Measurements from ENCODE around the gene RALGPS2. TPM values are rescaled to one million over a fixed set of nuclear protein-coding genes. Genes with fewer than 3 reads are reported as not detected.

The RALGPS2 gene
- total and polyA plus RNA-seq, 5 donors from 2014 or later = 1.6 to 4.7 (median 3.5) TPM

DNA sequence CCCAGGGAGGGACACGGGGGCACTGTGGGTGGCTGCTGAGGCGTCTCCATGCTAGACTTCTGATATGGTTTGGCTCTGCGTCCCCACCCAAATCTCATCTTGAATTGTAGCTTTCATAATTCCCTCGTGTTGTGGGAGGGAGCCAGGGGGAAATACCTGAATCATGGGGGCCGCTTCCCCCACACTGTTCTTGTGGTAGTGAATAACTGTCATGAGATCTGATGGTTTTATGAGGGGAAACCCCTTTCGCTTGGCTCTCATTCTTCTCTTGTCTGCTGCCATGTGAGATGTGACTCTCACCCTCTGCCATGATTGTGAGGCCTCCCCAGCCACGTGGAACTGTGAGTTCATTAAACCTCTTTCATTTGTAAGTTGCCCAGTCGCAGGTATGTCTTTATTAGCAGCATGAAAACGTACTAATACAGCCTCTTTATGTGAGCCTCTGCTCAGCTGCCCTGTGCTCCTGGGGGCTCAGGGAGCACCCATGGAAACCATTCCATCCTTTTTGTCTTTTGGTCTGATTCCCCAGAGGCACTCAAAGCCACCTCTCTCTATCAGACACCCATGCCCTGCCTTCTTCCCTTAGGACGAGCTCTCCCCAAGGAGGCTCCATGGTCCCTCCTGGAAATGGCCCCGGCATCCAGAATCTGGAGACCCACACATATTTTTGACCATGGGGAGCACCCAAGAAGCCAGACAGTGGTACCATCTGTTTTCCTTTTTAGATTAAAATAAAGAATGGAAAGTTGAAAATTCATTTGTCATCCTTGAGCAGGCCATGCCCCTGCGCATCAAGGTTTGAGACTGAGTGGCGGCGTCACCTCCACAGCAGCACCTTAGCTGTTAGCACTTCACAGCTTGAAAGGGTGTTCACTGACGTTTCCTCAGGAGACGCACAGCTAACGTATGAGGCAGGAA is 234.8 kb downstream of the RALGPS2 start:
- Mint-ChIP-seq H3K36me3 (no peaks in the 10 kb centered on the region), H3K27me3 (no peaks in the 10 kb centered on the region), H3K4me3 (no peak overlapping the region), H3K27ac (no peak overlapping the region), H3K4me1 (peaks cover 0 to 3% (median 0%) of the 10 kb centered on the region in 4 donors), H3K9me3 (peaks cover 0 to 8% (median 0%) of the 10 kb centered on the region in 7 donors)
- no peak for DNase-seq
- H3K27me3 ChIP-seq (ENCODE audit: control insufficient read depth, insufficient read depth, low read length) = no peaks in the 10 kb centered on the region
- H3K36me3 ChIP-seq (ENCODE audit: control insufficient read depth, insufficient read depth, low read length) = no peaks in the 10 kb centered on the region
- H3K4me3 ChIP-seq (ENCODE audit: low read depth, low read length) = no peak overlapping the region
- no peaks in the 10 kb centered on the region for H3K9me3 ChIP-seq (ENCODE audit: control insufficient read depth in 2 of 2, low read length in 2 of 2)
- no peak overlapping the region for H3K27ac ChIP-seq (ENCODE audit: insufficient read depth, low read length, poor library complexity, severe bottlenecking)
- H3K4me1 ChIP-seq (ENCODE audit: control insufficient read depth, insufficient read depth, low read length, poor library complexity, severe bottlenecking) = no peaks in the 10 kb centered on the region
- ATAC-seq (ENCODE audit: low read depth in 2 of 2) = no peak

DNA sequence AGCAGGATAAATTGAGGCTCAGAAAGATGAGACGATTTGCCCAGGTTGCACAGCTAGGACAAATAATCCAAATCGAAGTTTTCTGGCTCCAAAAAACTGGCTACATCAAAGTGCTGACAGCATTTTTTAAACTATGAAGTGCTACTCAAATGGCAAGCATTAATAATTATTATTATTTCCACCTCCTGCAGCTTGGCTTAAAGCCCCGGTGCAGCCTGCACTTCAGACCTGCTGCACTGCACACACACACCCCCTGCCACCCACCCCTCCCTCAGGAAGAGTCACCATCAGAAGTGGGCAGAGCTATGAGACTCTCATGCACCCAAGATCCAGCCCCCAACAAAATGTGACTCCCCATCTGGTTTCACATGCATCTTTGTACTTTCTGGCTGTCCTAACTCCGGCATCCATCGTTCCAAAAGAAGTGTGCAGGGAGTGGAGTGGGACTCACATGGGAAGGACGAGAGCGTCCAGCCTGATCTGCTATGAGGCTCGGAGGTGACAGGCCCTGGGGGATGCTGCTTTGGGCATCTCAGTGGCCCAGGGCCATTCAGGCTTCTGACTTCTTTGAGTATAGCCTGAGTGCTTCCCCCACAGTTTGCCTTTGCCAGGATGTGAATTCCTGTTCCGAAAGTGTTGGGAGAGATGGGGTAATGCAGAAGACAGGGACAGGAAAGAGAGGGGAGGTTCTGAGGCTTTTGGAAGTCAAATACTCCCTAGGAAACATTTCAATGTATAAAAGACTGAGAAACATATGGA is 235.6 kb downstream of the RALGPS2 start:
- H3K36me3 ChIP-seq (ENCODE audit: control insufficient read depth, insufficient read depth, low read length) = no peaks in the 10 kb centered on the region
- no peak overlapping the region for H3K27ac Mint-ChIP-seq

DNA sequence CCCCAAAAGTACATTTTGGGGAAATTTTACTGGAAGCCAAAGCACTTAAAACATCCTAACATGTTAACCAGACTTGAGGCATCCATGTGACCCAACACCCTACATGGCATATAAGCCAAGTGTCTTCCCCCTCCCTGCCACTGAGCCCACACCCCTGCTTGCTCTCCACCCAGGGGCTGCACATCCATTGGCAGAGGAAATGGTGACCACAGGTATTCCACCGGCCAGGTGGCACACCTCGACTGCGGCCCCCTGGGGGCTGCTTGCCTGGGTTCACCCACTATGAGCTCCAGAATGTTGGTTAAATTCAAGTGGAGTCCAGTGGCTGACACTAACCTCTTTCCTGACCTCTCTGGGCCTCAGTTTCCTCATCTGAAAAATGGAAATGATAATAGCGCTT is 236.3 kb downstream of the RALGPS2 start:
- no peak overlapping the region for H3K27ac ChIP-seq (ENCODE audit: insufficient read depth, low read length, poor library complexity, severe bottlenecking)
- ATAC-seq (ENCODE audit: low read depth in 2 of 2) (no peak), DNase-seq (no peak)
- H3K4me1 ChIP-seq (ENCODE audit: control insufficient read depth, insufficient read depth, low read length, poor library complexity, severe bottlenecking) = no peaks in the 10 kb centered on the region
- H3K4me1 Mint-ChIP-seq = no peaks in the 10 kb centered on the region
- peaks cover 0 to 9% (median 0%) of the 10 kb centered on the region in 7 donors for H3K9me3 Mint-ChIP-seq
- no peaks in the 10 kb centered on the region for H3K36me3 Mint-ChIP-seq
- H3K36me3 ChIP-seq (ENCODE audit: control insufficient read depth, insufficient read depth, low read length) = no peaks in the 10 kb centered on the region
- no peak overlapping the region for H3K4me3 Mint-ChIP-seq
- no peak overlapping the region for H3K4me3 ChIP-seq (ENCODE audit: low read depth, low read length)
- H3K27me3 Mint-ChIP-seq = no peaks in the 10 kb centered on the region
- H3K27ac Mint-ChIP-seq = no peak overlapping the region
- H3K9me3 ChIP-seq (ENCODE audit: control insufficient read depth in 2 of 2, low read length in 2 of 2) = no peaks in the 10 kb centered on the region
- no peaks in the 10 kb centered on the region for H3K27me3 ChIP-seq (ENCODE audit: control insufficient read depth, insufficient read depth, low read length)

More for the DNA sequence above, 235.6 kb downstream of the RALGPS2 start:
- no peaks in the 10 kb centered on the region for H3K27me3 ChIP-seq (ENCODE audit: control insufficient read depth, insufficient read depth, low read length)
- no peak for DNase-seq
- no peak overlapping the region for H3K27ac ChIP-seq (ENCODE audit: insufficient read depth, low read length, poor library complexity, severe bottlenecking)
- Mint-ChIP-seq H3K4me3 (no peak overlapping the region), H3K27me3 (no peaks in the 10 kb centered on the region), H3K36me3 (no peaks in the 10 kb centered on the region), H3K4me1 (no peaks in the 10 kb centered on the region), H3K9me3 (peaks cover 0 to 9% (median 0%) of the 10 kb centered on the region in 7 donors)
- H3K4me1 ChIP-seq (ENCODE audit: control insufficient read depth, insufficient read depth, low read length, poor library complexity, severe bottlenecking) = no peaks in the 10 kb centered on the region
- H3K9me3 ChIP-seq (ENCODE audit: control insufficient read depth in 2 of 2, low read length in 2 of 2) = no peaks in the 10 kb centered on the region
- ATAC-seq (ENCODE audit: low read depth in 2 of 2) = no peak
- H3K4me3 ChIP-seq (ENCODE audit: low read depth, low read length) = no peak overlapping the region

DNA sequence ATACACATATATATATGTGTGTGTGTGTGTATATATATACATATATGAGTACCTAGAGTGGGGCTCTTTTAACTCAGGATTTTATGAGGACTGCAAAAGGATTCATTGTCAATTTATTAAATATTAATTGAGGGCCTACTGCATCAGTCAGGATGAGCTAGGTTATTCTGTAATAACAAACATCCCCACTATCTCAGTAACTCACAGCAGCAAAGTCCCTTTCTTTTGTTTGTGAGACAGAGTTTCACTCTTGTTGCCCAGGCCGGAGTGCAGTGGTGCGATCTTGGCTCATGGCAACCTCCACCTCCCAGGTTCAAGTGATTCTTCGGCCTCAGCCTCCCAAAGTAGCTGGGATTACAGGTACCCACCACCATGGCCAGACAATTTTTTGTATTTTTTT is 236.8 kb downstream of the RALGPS2 start:
- H3K9me3 ChIP-seq (ENCODE audit: control insufficient read depth in 2 of 2, low read length in 2 of 2) = no peaks in the 10 kb centered on the region
- H3K27me3 ChIP-seq (ENCODE audit: control insufficient read depth, insufficient read depth, low read length) = no peaks in the 10 kb centered on the region
- DNase-seq = no peak
- no peak overlapping the region for H3K4me3 Mint-ChIP-seq
- no peak overlapping the region for H3K27ac Mint-ChIP-seq
- no peak overlapping the region for H3K4me3 ChIP-seq (ENCODE audit: low read depth, low read length)
- no peak for ATAC-seq (ENCODE audit: low read depth in 2 of 2)
- H3K27me3 Mint-ChIP-seq = no peaks in the 10 kb centered on the region
- no peaks in the 10 kb centered on the region for H3K4me1 Mint-ChIP-seq
- H3K27ac ChIP-seq (ENCODE audit: insufficient read depth, low read length, poor library complexity, severe bottlenecking) = no peak overlapping the region
- no peaks in the 10 kb centered on the region for H3K4me1 ChIP-seq (ENCODE audit: control insufficient read depth, insufficient read depth, low read length, poor library complexity, severe bottlenecking)
- peaks cover 0 to 9% (median 0%) of the 10 kb centered on the region in 7 donors for H3K9me3 Mint-ChIP-seq
- no peaks in the 10 kb centered on the region for H3K36me3 Mint-ChIP-seq
- H3K36me3 ChIP-seq (ENCODE audit: control insufficient read depth, insufficient read depth, low read length) = no peaks in the 10 kb centered on the region

DNA sequence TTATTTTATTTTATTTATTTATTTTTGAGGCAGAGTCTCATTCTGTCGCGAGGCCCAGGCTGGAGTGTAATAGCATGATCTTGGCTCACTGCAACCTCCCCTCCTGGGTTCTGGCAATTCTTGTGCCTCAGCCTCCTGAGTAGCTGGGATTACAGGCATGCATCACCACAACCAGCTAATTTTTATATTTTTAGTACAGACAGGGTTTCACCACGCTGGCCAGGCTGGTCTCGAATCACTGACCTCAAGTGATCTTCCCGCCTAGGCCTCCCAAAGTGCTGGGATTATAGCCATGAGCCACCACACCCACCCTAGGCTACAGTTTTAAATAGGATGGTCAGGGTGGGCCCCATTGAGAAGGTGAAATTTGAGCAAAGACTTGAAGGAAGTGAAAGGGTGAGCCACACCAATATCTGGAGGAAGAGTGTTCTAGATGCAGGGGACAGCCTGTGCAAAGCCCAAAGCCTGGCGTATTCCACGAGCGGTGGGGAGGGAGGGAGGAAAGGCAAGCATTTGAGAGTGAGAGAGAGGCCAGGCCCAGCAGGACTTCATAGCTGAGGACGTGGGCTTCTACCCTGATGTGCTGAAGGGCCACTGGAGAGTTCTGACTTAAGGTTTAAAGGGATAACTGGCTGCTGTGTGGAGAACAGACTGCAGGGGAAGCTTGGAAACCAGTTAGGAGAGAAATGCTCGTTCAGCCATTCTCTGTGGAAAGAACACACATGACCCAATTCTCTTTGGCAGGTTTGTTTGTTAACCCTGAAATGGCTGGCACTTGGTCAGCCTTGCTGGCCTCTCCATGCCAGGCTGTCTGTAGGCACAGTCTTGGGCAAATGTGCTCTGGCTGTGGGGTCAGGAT is 238.0 kb downstream of the RALGPS2 start:
- Histone ChIP-seq H3K36me3 (ENCODE audit: control insufficient read depth, insufficient read depth, low read length) (no peaks in the 10 kb centered on the region), H3K9me3 (ENCODE audit: control insufficient read depth in 2 of 2, low read length in 2 of 2) (no peaks in the 10 kb centered on the region), H3K27ac (ENCODE audit: insufficient read depth, low read length, poor library complexity, severe bottlenecking) (no peak overlapping the region), H3K4me3 (ENCODE audit: low read depth, low read length) (no peak overlapping the region), H3K27me3 (ENCODE audit: control insufficient read depth, insufficient read depth, low read length) (no peaks in the 10 kb centered on the region), H3K4me1 (ENCODE audit: control insufficient read depth, insufficient read depth, low read length, poor library complexity, severe bottlenecking) (no peaks in the 10 kb centered on the region)
- Mint-ChIP-seq H3K27me3 (no peaks in the 10 kb centered on the region), H3K9me3 (peaks cover 0 to 9% (median 0%) of the 10 kb centered on the region in 7 donors), H3K4me3 (no peak overlapping the region), H3K4me1 (no peaks in the 10 kb centered on the region), H3K36me3 (no peaks in the 10 kb centered on the region), H3K27ac (no peak overlapping the region)
- DNase-seq (no peak), ATAC-seq (ENCODE audit: low read depth in 2 of 2) (no peak)

DNA sequence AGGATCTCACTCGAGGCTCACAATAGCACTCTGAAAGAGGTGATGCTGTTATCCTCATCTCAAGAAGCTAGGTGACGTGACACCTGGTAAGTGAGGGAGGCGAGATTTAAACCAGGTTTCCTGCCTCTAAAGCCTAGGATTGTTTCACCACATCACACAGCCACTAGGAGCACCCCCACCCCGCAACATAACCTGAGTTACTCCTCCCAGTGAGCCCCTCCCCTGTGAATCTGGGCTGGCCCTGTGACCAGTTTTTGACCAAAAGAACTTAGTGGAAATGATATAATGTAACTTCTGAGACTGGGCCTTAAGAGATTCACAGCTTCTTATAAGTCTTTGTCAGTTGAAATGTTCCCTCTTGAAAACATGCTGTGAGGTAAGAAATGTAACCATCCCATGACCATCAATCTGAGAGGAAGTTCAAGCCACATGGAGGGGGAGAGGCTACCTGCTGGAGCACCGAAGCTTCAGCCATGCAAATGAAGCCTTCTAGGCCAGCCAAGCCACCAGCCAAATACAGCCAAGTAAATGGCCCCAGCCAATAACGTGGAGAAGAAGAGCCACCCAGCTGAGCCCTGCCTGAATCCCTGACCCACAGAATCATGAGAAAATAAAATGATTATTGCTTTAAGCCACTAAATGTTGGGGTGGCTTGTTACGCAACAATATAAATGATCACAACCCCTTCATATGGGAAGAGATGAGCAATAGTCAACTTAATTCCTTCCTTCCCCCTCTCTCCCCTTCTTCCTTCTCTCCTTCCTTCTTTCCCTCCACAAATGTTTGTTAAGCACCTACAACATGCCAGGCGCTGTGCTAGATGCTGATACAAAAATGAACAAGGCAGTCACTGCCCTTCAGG is 239.7 kb downstream of the RALGPS2 start:
- H3K9me3 ChIP-seq (ENCODE audit: control insufficient read depth in 2 of 2, low read length in 2 of 2) = no peaks in the 10 kb centered on the region
- Mint-ChIP-seq H3K27me3 (peaks cover under 1% of the 10 kb centered on the region), H3K36me3 (no peaks in the 10 kb centered on the region), H3K9me3 (peaks cover 0 to 9% (median 1%) of the 10 kb centered on the region in 7 donors), H3K4me3 (no peak overlapping the region), H3K4me1 (no peaks in the 10 kb centered on the region), H3K27ac (no peak overlapping the region)
- no peaks in the 10 kb centered on the region for H3K36me3 ChIP-seq (ENCODE audit: control insufficient read depth, insufficient read depth, low read length)
- H3K4me3 ChIP-seq (ENCODE audit: low read depth, low read length) = no peak overlapping the region
- DNase-seq (no peak), ATAC-seq (ENCODE audit: low read depth in 2 of 2) (no peak)
- no peak overlapping the region for H3K27ac ChIP-seq (ENCODE audit: insufficient read depth, low read length, poor library complexity, severe bottlenecking)
- H3K4me1 ChIP-seq (ENCODE audit: control insufficient read depth, insufficient read depth, low read length, poor library complexity, severe bottlenecking) = no peaks in the 10 kb centered on the region
- no peaks in the 10 kb centered on the region for H3K27me3 ChIP-seq (ENCODE audit: control insufficient read depth, insufficient read depth, low read length)

DNA sequence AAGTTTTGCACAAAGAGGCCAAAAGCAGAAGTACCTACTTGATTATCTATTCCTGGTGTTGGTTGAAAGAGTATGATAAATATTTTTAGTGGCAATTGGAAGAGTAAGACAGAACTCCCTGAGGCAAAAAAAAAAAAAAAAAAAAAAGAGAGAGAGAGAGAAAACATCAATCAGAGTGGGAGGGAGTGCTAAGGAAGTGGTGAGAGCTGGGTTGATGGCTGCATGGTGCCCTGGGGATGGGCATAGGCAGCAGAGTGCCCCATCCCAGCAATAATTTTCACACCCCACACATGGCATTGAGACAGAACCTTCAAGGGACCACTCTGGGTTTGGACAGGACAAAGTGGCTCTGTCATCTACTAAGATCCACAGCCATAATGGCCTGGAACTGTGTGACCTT is 241.3 kb downstream of the RALGPS2 start:
- Mint-ChIP-seq H3K9me3 (peaks cover 0 to 9% (median 0%) of the 10 kb centered on the region in 7 donors), H3K36me3 (no peaks in the 10 kb centered on the region), H3K27ac (no peak overlapping the region), H3K4me3 (no peak overlapping the region), H3K4me1 (no peaks in the 10 kb centered on the region), H3K27me3 (peaks cover 8% of the 10 kb centered on the region)
- no peaks in the 10 kb centered on the region for H3K4me1 ChIP-seq (ENCODE audit: control insufficient read depth, insufficient read depth, low read length, poor library complexity, severe bottlenecking)
- no peaks in the 10 kb centered on the region for H3K36me3 ChIP-seq (ENCODE audit: control insufficient read depth, insufficient read depth, low read length)
- ATAC-seq (ENCODE audit: low read depth in 2 of 2) = no peak
- H3K27me3 ChIP-seq (ENCODE audit: control insufficient read depth, insufficient read depth, low read length) = no peaks in the 10 kb centered on the region
- no peak overlapping the region for H3K4me3 ChIP-seq (ENCODE audit: low read depth, low read length)
- no peak for DNase-seq
- H3K27ac ChIP-seq (ENCODE audit: insufficient read depth, low read length, poor library complexity, severe bottlenecking) = no peak overlapping the region
- H3K9me3 ChIP-seq (ENCODE audit: control insufficient read depth in 2 of 2, low read length in 2 of 2) = no peaks in the 10 kb centered on the region
